K562 (cell line): ENCODE measurements around the gene ACBD6. TPM values are rescaled to one million over a fixed set of nuclear protein-coding genes. Genes with fewer than 3 reads are reported as not detected.

Source experiments
- ATAC-seq: fragments of 200-7000 bp; cut with Tn5 transposase; 3 replicates; pipeline ENCODE4 v1.9.1; 2020; ENCODE audit warnings: moderate library complexity
- BruUV-seq: library from RNA; stranded (reverse); fragments of 400-500 nt; replicated peaks from 2 replicates; lab custom pipeline; 2021; lab: Mats Ljungman, UMichigan
- CTCF ChIA-PET: fragments of 300-600 bp; formaldehyde crosslinking; extraction: SDS; loops from one replicate; lab custom pipeline; 2021; ENCODE audit warnings: low intra/inter-chr PET ratio; lab: Yijun Ruan, JAX
- POLR2A ChIA-PET: fragments of 300-600, 350-650 bp; sonication (Branson Sonifier 250); formaldehyde crosslinking; extraction: SDS; loops from one replicate; lab custom pipeline; 2021; ENCODE audit warnings: antibody characterized with exemption, inconsistent platforms; lab: Yijun Ruan, JAX
- DNase-seq, 4 experiments: peaks; one replicate each; pipeline versions ENCODE4 v3.0.0 to v3.0.0-alpha.2; 2011 to 2018; ENCODE audit warnings: low spot score in 3 of 4, mixed read lengths in 3 of 4; ENCODE audit errors: extremely low read depth in 1 of 4
- FAIRE-seq: peaks from 2 replicates; lab custom pipeline; 2011; peaks lifted over from hg19 to GRCh38; lab: Jason Lieb, UNC
- H2AFZ ChIP-seq: 2 replicates; pipeline ENCODE4 v1.6.0; 2011; ENCODE audit warnings: low read depth, low read length, control low read depth, inconsistent platforms
- H3K27ac ChIP-seq: fragments of 200-600 bp; 3 replicates; pipeline ENCODE4 v1.8.0; 2011; ENCODE audit warnings: low read depth, mild to moderate bottlenecking, control low read depth, inconsistent platforms, low read length, moderate library complexity, mixed read lengths; ENCODE audit errors: extremely low read depth
- H3K27me3 ChIP-seq, 2 experiments: fragments of 300-600 bp in 1 of 2; 2 replicates in 1 of 2; 3 replicates in 1 of 2; pipeline versions ENCODE4 v1.6.0 to v1.8.0; 2011; ENCODE audit warnings: inconsistent platforms in 2 of 2, low read length in 2 of 2, mild to moderate bottlenecking in 1 of 2, mixed read lengths in 1 of 2, moderate library complexity in 1 of 2; ENCODE audit not compliant: control insufficient read depth in 2 of 2, insufficient read depth in 2 of 2
- H3K36me3 ChIP-seq: fragments of 300-600 bp; 3 replicates; pipeline ENCODE4 v1.8.0; 2011; ENCODE audit warnings: mild to moderate bottlenecking, low read length, inconsistent platforms; ENCODE audit not compliant: control insufficient read depth, insufficient read depth
- H3K4me1 ChIP-seq, 2 experiments: fragments of 200-600 bp in 1 of 2; replicated peaks in 1 of 2; 2 replicates in 1 of 2; 3 replicates in 1 of 2; pipeline versions ENCODE4 v1.5.1 to v1.8.0; 2011; ENCODE audit warnings: inconsistent platforms in 2 of 2, low read length in 2 of 2, mild to moderate bottlenecking in 1 of 2, mixed read lengths in 1 of 2, moderate library complexity in 1 of 2; ENCODE audit not compliant: control insufficient read depth in 2 of 2, insufficient read depth in 2 of 2
- H3K4me2 ChIP-seq: 2 replicates; pipeline ENCODE4 v1.6.1; 2011; ENCODE audit warnings: low read length, control low read depth, inconsistent platforms, mixed read lengths; ENCODE audit not compliant: insufficient read depth
- H3K4me3 ChIP-seq: fragments of 200-600 bp; sonication (generic), shearing (Covaris generic); 2 replicates; pipeline ENCODE4 v1.5.1; 2016; ENCODE audit warnings: control low read depth, inconsistent platforms
- H3K79me2 ChIP-seq: fragments of 200-600 bp; 3 replicates; pipeline ENCODE4 v1.8.0; 2011; ENCODE audit warnings: low read length, inconsistent platforms; ENCODE audit not compliant: control insufficient read depth, insufficient read depth
- H3K9ac ChIP-seq, 2 experiments: 2 replicates each; pipeline versions ENCODE4 v1.6.0 to v1.6.1; 2011; ENCODE audit warnings: low read depth in 2 of 2, low read length in 2 of 2, control low read depth in 1 of 2, inconsistent platforms in 1 of 2, mild to moderate bottlenecking in 1 of 2, mixed read lengths in 1 of 2; ENCODE audit not compliant: insufficient read depth in 1 of 2
- H3K9me1 ChIP-seq: one replicate; pipeline ENCODE4 v1.6.0; 2011; ENCODE audit warnings: inconsistent platforms, mild to moderate bottlenecking, low read length, moderate library complexity; ENCODE audit not compliant: control insufficient read depth, insufficient read depth
- H3K9me3 ChIP-seq: replicated peaks from 2 replicates; pipeline ENCODE4 v1.5.1; 2011; ENCODE audit warnings: low read depth, low read length, inconsistent platforms; ENCODE audit not compliant: control insufficient read depth, insufficient read depth
- H4K20me1 ChIP-seq: replicated peaks from 2 replicates; pipeline ENCODE4 v1.6.1; 2011; ENCODE audit warnings: low read length, inconsistent platforms, mixed read lengths; ENCODE audit not compliant: control insufficient read depth, insufficient read depth
- CREB5 ChIP-seq: fragments of 250-450 bp; sonication (Bioruptor Pico); IDR thresholded peaks from 2 replicates; pipeline ENCODE4 v1.5.0; 2020; ENCODE audit warnings: mild to moderate bottlenecking
- CXXC5 ChIP-seq: fragments of 250-450 bp; sonication (Bioruptor Pico); IDR thresholded peaks from 2 replicates; pipeline ENCODE4 v1.8.0; 2022; ENCODE audit warnings: inconsistent platforms, mild to moderate bottlenecking, moderate library complexity
- FOXA3 ChIP-seq, 2 experiments: fragments of 450-650 bp in 1 of 2; sonication (generic) in 1 of 2; formaldehyde crosslinking; IDR thresholded peaks in 1 of 2; conservative IDR thresholded peaks in 1 of 2; 2 replicates each; pipeline versions ENCODE4 v1.4.0 to v1.8.0; 2020 to 2022; ENCODE audit warnings: mild to moderate bottlenecking in 2 of 2, missing genetic modification reagents in 1 of 2
- HCFC1 ChIP-seq: IDR thresholded peaks from 2 replicates; pipeline ENCODE4 v1.6.1; 2012; ENCODE audit warnings: low read depth, low read length, improper control_type of control experiment
- HDAC3 ChIP-seq: fragments of 450-650 bp; IDR thresholded peaks from 2 replicates; pipeline ENCODE4 v1.6.1; 2018; ENCODE audit warnings: borderline replicate concordance, mild to moderate bottlenecking, moderate library complexity; ENCODE audit not compliant: partially characterized antibody
- MBD1 ChIP-seq: fragments of 250-450 bp; sonication (Bioruptor Pico); IDR thresholded peaks from 2 replicates; pipeline ENCODE4 v1.8.0; 2022; ENCODE audit warnings: inconsistent platforms
- MEF2A ChIP-seq: IDR thresholded peaks from 2 replicates; pipeline ENCODE4 v1.6.1; 2011; ENCODE audit warnings: low read depth, mild to moderate bottlenecking, low read length, moderate library complexity; ENCODE audit not compliant: control insufficient read depth
- PCBP2 ChIP-seq: fragments of 200-400 bp; formaldehyde crosslinking; IDR thresholded peaks from 2 replicates; pipeline ENCODE4 v1.6.1; 2018; ENCODE audit warnings: low read length, low read depth, mild to moderate bottlenecking, moderate library complexity; ENCODE audit not compliant: poor library complexity, severe bottlenecking
- STAT6 ChIP-seq: sonication (generic); formaldehyde crosslinking; IDR thresholded peaks from 2 replicates; pipeline ENCODE4 v1.8.1; 2023; ENCODE audit warnings: mild to moderate bottlenecking, missing genetic modification reagents
- SUPT5H ChIP-seq: fragments of 450-650 bp; IDR thresholded peaks from 2 replicates; pipeline ENCODE4 v1.6.1; 2016
- TEAD1 ChIP-seq, 2 experiments: fragments of 450-650 bp in 1 of 2; sonication (generic) in 1 of 2; formaldehyde crosslinking; IDR thresholded peaks; 2 replicates each; pipeline versions ENCODE4 v1.4.0 to v1.8.0; 2020 to 2022; ENCODE audit warnings: mild to moderate bottlenecking in 2 of 2, missing genetic modification reagents in 1 of 2
- ZFP91 ChIP-seq: sonication (generic); formaldehyde crosslinking; IDR thresholded peaks from 2 replicates; pipeline ENCODE4 v1.8.0; 2022; ENCODE audit warnings: mild to moderate bottlenecking, missing genetic modification reagents
- ZNF12 ChIP-seq: sonication (generic); formaldehyde crosslinking; IDR thresholded peaks from 2 replicates; pipeline ENCODE4 v1.4.0; 2020; ENCODE audit warnings: mild to moderate bottlenecking, missing genetic modification reagents
- ZNF232 ChIP-seq: sonication (generic); formaldehyde crosslinking; IDR thresholded peaks from 2 replicates; pipeline ENCODE4 v1.8.0; 2022; ENCODE audit warnings: mild to moderate bottlenecking, missing genetic modification reagents
- ZNF239 ChIP-seq: fragments of 250-450 bp; sonication (Bioruptor Pico); IDR thresholded peaks from 2 replicates; pipeline ENCODE4 v1.4.0; 2020; ENCODE audit warnings: mild to moderate bottlenecking
- WGBS: fragments of 100-300 bp; shearing (Covaris generic); methylation state at CpG from one replicate; pipeline ENCODE4 v1.1.6; 2016; ENCODE audit warnings: low coverage, mixed read lengths; ENCODE audit not compliant: insufficient coverage; ENCODE audit errors: missing lambda C conversion rate; 5-methylcytosine and 5-hydroxymethylcytosine counted together
- in situ Hi-C: fragments of 300-500 bp; cut with MboI; formaldehyde crosslinking; loops from 4 replicates; pipeline ENCODE4 v1.15.0; 2018; ENCODE audit warnings: inconsistent platforms, mixed read lengths
- intact Hi-C: fragments of 100-400 bp; cut with micrococcal nuclease; formaldehyde crosslinking; loops from 2 replicates; pipeline ENCODE4 v1.14.2; 2022
- polyA plus RNA-seq, 8 experiments: library from polyadenylated mRNA; depleted of rRNA in 4 of 8; stranded (reverse) in 5 of 8; unstranded in 3 of 8; fragments of >200 nt; fragmentation: Nextera tagmentation in 2 of 8; fragmentation: Illumina TruSeq in 1 of 8; extraction: Ambion mirVana in 2 of 8; extraction: Trizol in 1 of 8; gene quantifications; 2 replicates each; pipeline versions ENCODE4 v1.2.1 to v1.2.3, GENCODE V29; 2011 to 2014; ENCODE audit warnings: inconsistent platforms in 1 of 8, missing spikeins in 1 of 8
- total RNA-seq, 7 experiments: library from RNA; depleted of rRNA in 6 of 7; stranded (reverse); fragments of >200 nt in 6 of 7; fragmentation: Illumina TruSeq in 2 of 7; extraction: Trizol in 2 of 7; gene quantifications; 2 replicates each; pipeline versions ENCODE4 v1.2.1 to v1.2.3, GENCODE V29; 2011 to 2021; ENCODE audit warnings: low replicate concordance in 1 of 7

ACBD6 gene
- total and polyA plus RNA-seq, 9 of the 15 experiments (the other 6 are each of a cell fraction or from before 2014, with no cell fraction given): 16.9 to 107 (median 77.7) TPM

- H3K79me2 ChIP-seq: no peaks in the 10 kb centered on the region
- H3K4me1 ChIP-seq: peaks cover 5 to 22% of the 10 kb centered on the region in 2 experiments
- no peaks in the 10 kb centered on the region; the same call in 1 of the 2 replicates for H4K20me1 ChIP-seq
- H2AFZ ChIP-seq: no peak overlapping the region
- no peak for FAIRE-seq
- in situ Hi-C loops: loop anchor here (25.0 kb wide), 1 partner anchor 896 kb away; no protein-coding TSS in a partner anchor
- H3K9ac ChIP-seq: peak overlapping the region in 1 of 2 experiments; percentile 11; a peak in 1 of 4 replicates
- peaks cover 8% of the 10 kb centered on the region for H3K9me1 ChIP-seq
- no TSS peak for BruUV-seq
- POLR2A ChIA-PET: interaction anchor here (1.0 to 1.1 kb wide), 2 partner anchors 15 to 21 kb away, joined by 3 to 5 read pairs; no protein-coding TSS in a partner anchor
- CTCF ChIA-PET: no interaction called here
- WGBS: 18% methylated on average over 4 of the region's 4 CpGs
- peaks cover 14 to 34% of the 10 kb centered on the region in 2 experiments for H3K27me3 ChIP-seq
- no peak overlapping the region for H3K4me2 ChIP-seq
- ATAC-seq: peak; percentile 6; the same call in 1 of the 3 replicates
- no peaks in the 10 kb centered on the region for H3K9me3 ChIP-seq
- no peak overlapping the region for H3K27ac ChIP-seq
- no peak for DNase-seq
- no peak overlapping the region for H3K4me3 ChIP-seq
- intact Hi-C loops: no loop called here
- no peaks in the 10 kb centered on the region for H3K36me3 ChIP-seq
- TF ChIP-seq ZNF12 (CRISPR knock-in tag): no peak
- no peak for TF ChIP-seq HDAC3
- TF ChIP-seq PCBP2: no peak
- TF ChIP-seq CREB5 (CRISPR knock-in tag): no peak
- no peak for TF ChIP-seq CXXC5 (CRISPR knock-in tag)
- no peak for TF ChIP-seq MBD1
- TF ChIP-seq ZFP91: no peak
- no peak for TF ChIP-seq MEF2A
- TF ChIP-seq HCFC1: no peak
- no peak for TF ChIP-seq TEAD1 (CRISPR knock-in tag; IDR thresholded peaks at IDR 0.05)
- TF ChIP-seq ZNF232 (CRISPR knock-in tag): no peak
- no peak for TF ChIP-seq STAT6 (CRISPR knock-in tag)
- no peak for TF ChIP-seq ZNF239 (CRISPR knock-in tag)
- TF ChIP-seq FOXA3 (CRISPR knock-in tag; conservative IDR thresholded peaks at IDR 0.05 in 1 of 2, IDR thresholded peaks at IDR 0.05 in 1 of 2): no peak
- TF ChIP-seq SUPT5H: no peak
Observed at GRCh38 chr1:180265871-180266270, 236.5 kb downstream of the ACBD6 start.
